Hepatic stellate cell (primary cell): Measurements from ENCODE around the gene PILRB.

ENCODE experiments used
- DNase-seq: peaks from one replicate; pipeline ENCODE4 v3.0.0; 2011; ENCODE audit warnings: low spot score

Gene PILRB

GRCh38 chr7:100407285-100408180, 49.6 kb downstream of the PILRB start:
- peak; percentile 63 for DNase-seq

GRCh38 chr7:100411101-100411500, 53.2 kb downstream of the PILRB start:
- no peak for DNase-seq

- no peak for DNase-seq
Observed at GRCh38 chr7:100413346-100413745, 55.4 kb downstream of the PILRB start.

- DNase-seq, result no peak
Observed at GRCh38 chr7:100413889-100414288, 56.0 kb downstream of the PILRB start.

GRCh38 chr7:100415448-100415847, 57.5 kb downstream of the PILRB start:
- DNase-seq, result no peak
